Upper lobe of left lung (tissue), 6 donors: ENCODE data around the gene ARID5A. TPM values are rescaled to one million over a fixed set of nuclear protein-coding genes. Genes with fewer than 3 reads are reported as not detected.

Experiments
- total RNA-seq, 6 donors: library from RNA; depleted of rRNA in 4 of 6; stranded (reverse); fragments of >200 nt in 4 of 6; gene quantifications; one replicate each; pipeline versions ENCODE4 v1.1.0 to v1.2.1, GENCODE V29; 2016 to 2021
- donor health status: DM: no; HTN: no; CAD: no; lungs with moderate emphysema.
- donor health status: DM: no; HTN: yes; CAD: no; lungs with severe emphysema.

Gene ARID5A
- total RNA-seq, 6 donors from 2014 or later, result 18.6 to 57.2 (median 39.7) TPM

Other genes starting within 250 kb of the ARID5A start
- gene SNRNP200, start 231.2 kb upstream of the ARID5A start, total RNA-seq, result 100 to 1,000 TPM in 2 of 6 donors, 10 to 100 TPM in 4; 80.9 to 177 (median 90.9) TPM
- gene ITPRIPL1, start 211.4 kb upstream of the ARID5A start, total RNA-seq, result 1 to 10 TPM in 5 of 6 donors, under 1 TPM in 1; 0.57 to 5.5 (median 1.9) TPM
- 1 to 10 TPM; 1.0 to 2.6 (median 1.7) TPM for gene NCAPH, start 201.0 kb upstream of the ARID5A start, total RNA-seq
- 1 to 10 TPM in 2 of 6 donors, under 1 TPM in 1, not detected in 3; 0.61 to 2.6 (median 1.1) TPM for gene NEURL3, start 31.4 kb upstream of the ARID5A start, total RNA-seq
- 100 to 1,000 TPM in 1 of 6 donors, 10 to 100 TPM in 5; 41.3 to 133 (median 53.0) TPM for gene KANSL3, start 101.6 kb downstream of the ARID5A start, total RNA-seq
- gene FER1L5, start 106.0 kb downstream of the ARID5A start, total RNA-seq, result 1 to 10 TPM in 1 of 6 donors, under 1 TPM in 5; 0.15 to 5.2 (median 0.43) TPM
- 10 to 100 TPM; 11.5 to 18.9 (median 15.2) TPM for gene LMAN2L, start 203.3 kb downstream of the ARID5A start, total RNA-seq
- 10 to 100 TPM; 12.8 to 26.9 (median 22.1) TPM for gene CNNM4, start 224.2 kb downstream of the ARID5A start, total RNA-seq